Right ventricle myocardium inferior (tissue), 1 donor: Measurements from ENCODE around the gene CFAP61. TPM values are rescaled to one million over a fixed set of nuclear protein-coding genes. Genes with fewer than 3 reads are reported as not detected.

Experiments
- ATAC-seq: fragments of 200-7000 bp; cut with Tn5 transposase; one replicate; pipeline ENCODE4 v1.9.1; 2020; ENCODE audit warnings: mild to moderate bottlenecking, moderate library complexity
- DNase-seq: peaks from one replicate; pipeline ENCODE4 v3.0.0; 2021; ENCODE audit errors: missing footprints
- intact Hi-C: fragments of 100-400 bp; cut with DNase I; formaldehyde crosslinking; loops from one replicate; pipeline ENCODE4 v1.11.0; 2022
- total RNA-seq: library from RNA; stranded (reverse); fragmentation: NEBNext Ultra II Directional; extraction: Animal tissue kit (Norgen Biotek cat#: 25700); gene quantifications from one replicate; pipeline ENCODE4 v1.2.1, GENCODE V29; 2021
- donor health status: DM: no; HTN: yes; CAD: no; lungs with severe emphysema.

CFAP61 gene
- total RNA-seq, 1 donor from 2014 or later: 27.4 TPM

DNA sequence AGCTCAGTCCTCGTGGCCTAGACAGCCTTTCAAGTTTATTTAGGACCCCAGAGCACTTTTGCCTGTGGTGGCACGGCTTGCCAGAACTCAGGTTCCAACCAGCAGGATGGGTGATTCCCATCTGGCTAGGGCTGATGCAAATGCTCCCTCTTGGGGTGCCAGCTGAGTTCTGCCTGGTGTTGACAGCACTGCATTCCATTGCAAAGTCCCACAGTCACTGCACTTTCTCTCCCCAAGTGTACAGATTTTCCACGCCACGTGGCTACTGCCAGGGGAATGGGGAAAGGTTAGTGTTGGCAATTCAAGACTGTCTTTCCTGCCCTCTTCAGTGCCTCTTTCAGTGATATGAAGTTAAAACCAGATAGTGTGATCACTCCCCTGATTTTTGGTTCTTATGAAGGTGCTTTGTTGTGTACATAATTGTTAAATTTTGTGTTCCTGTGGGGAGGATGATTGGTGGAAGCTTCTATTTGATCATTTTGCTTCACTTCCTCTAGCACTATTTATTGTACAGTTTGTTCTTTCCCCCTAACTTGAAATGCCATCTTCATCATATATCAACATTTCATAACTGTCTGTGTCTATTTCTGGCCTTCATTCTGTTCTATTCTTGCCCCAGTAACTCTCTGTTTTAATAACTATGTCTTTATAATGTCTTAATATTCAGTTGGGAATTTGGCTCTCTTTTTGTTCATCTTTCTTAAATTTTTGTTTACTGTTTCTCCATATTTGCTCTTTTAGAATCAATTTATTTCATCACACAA, 86.2 kb downstream of the CFAP61 start:
- no peak for DNase-seq
- peak; percentile 90 for ATAC-seq
- intact Hi-C loops: loop anchor here (1.0 to 5.0 kb wide), 2 partner anchors 50 to 74 kb away; no protein-coding TSS in a partner anchor

DNA sequence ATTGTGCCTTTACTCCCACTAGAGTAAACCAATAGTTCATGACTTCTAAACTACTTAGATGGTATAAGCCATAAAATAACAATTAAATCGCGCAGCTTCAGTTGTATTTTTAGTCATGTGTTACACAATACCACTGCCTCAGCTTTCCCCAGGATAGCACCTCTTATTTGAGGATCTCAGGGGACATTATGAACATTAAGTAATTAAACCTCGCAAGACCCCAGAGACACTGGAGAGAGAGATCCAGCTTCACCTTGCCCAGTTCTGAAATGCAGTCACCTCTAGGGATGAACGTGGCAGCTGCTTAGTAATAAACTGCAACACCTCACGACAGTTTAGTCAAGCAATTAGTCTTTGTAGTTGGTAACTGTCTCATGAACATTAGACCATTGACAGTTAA, 87.1 kb downstream of the CFAP61 start:
- no peak for DNase-seq
- ATAC-seq: no peak
- intact Hi-C loops: loop anchor here (5.0 kb wide), 1 partner anchor 73 kb away; no protein-coding TSS in a partner anchor

DNA sequence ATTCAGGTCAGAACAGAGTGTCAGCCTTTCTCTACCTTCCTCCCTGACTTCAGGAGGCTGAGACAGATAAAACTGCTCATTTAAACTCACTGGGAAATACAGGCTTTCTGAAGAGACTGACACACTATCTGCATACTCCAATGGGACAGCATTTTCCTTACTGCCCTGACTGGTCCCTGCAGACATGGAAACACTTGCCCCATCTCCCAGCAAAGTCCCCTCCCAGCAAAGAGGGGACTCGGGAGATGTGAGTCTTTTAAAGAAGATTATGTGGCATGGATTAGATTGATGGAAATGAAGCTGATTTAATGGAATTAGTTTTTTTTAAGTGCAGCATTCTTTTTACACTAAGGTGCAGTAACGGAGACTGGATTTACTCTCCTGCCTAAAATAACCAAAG, 90.8 kb downstream of the CFAP61 start:
- DNase-seq: no peak
- no peak for ATAC-seq
- intact Hi-C loops: no loop called here

DNA sequence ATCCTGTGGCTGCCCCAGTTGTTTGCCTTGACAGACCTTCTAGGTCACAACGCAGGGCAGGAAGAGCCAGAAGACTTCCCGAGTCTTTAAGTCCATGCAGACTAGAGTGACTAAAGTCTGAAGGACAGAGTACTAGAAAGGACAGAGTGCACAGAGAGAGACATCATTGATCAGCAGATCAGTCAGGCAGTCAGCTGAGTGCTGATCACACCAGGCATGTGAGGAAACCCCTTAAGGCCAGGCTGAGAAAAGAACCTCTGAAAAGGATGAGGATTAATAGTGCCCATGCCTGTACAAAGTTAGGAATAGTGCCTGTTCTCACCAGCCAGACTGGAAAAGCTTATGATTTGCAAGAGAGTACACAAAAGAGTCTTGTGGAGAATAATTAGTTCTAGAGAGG, 91.3 kb downstream of the CFAP61 start:
- DNase-seq (no peak), ATAC-seq (no peak)
- intact Hi-C loops: no loop called here

DNA sequence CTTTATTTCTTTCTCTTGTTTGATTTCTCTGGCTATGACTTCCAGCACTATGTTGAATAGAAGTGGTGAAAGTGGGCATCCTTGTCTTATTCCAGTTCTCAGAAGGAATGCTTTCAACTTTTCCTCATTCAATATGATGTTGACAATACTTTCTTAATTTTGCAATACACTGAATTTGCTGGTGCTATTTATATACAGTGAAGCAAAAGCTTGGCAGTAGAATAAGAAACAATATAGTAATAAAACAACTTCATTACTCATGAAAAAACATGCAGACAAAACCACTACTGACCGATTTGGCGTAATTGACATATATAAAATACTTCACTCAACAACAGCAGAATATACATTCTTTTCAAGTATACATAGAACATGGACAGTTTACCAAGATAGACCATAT, 96.4 kb downstream of the CFAP61 start:
- intact Hi-C loops: no loop called here
- ATAC-seq (no peak), DNase-seq (no peak)

DNA sequence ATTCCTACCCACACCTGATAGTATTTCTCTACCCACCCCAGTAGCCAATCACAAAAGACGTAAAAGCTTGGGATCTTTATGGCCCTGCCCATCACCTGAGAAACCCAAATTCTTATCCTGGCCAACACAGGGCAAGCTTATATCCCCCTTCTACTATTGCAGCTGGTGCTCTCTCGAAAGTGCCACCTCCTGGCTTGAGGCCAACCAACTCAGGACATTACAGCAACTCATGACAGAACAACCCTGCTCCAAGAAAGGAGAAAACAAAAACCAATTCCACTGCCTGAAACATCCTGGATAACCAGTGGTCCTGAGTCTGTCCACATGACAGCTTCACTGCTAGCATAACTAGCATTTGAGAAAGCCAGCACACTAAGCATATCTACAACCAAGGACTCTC, 97.9 kb downstream of the CFAP61 start:
- ATAC-seq (no peak), DNase-seq (no peak)
- intact Hi-C loops: no loop called here

DNA sequence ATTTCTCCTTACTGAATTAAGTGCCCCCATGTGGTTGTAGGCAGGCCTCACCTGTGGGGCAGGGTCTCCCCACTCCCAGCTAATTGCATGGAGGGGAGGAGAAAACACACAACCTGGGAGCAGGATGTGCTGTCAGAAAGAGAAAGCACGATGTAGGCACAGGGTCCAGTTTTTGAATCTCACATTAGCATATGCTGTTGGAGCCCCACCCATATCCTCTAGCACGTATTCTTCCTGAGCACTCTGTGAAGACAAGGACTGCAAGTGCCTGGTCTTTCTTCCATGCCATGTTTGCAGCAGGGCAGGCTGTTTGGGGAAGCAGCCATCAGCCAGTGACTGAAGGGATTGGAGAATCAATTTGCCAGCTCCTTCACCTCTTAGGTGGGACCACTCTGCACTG, 108.2 kb downstream of the CFAP61 start:
- ATAC-seq: no peak
- no peak for DNase-seq
- intact Hi-C loops: no loop called here

DNA sequence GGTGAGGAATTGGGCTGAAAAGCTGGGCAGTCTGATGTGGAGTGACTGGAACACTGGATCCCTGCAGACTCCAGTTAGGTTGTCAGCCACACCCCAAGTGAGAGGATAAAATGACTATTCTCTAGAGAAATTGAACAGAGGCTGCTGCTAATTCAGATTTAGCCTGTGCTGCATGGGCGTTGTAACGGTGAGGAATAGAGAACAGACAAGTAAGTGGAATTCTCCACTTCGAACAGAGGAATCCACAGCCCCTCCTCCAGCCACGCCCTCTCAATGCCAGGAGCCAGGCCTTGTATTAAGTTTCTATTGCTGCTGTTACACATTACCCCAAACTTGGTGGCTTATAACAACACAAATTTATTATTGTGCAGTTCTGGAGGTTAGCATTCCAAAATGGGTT, 109.3 kb downstream of the CFAP61 start:
- no peak for ATAC-seq

DNA sequence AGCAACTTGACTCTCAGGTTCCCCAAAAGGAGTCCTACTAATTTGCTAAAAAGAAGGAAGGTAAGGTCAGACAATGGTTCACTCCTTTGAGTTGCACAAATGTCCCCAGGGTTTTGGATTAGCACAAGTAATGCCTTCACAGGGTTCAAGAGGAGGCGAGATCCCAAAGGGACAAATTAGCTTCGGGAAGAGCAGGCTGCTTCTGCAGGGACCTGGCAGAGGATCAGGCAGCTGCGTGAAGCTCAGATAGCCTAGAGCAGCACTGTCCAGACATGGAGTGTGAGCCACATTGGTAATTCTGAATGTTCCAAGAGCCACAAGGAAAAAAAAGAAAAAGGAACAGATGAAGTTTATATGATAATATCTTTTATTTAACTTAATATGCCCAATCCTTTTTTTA, 115.4 kb downstream of the CFAP61 start:
- ATAC-seq (peak; percentile 62), DNase-seq (no peak)
- intact Hi-C loops: no loop called here

More for the DNA sequence above, 109.3 kb downstream of the CFAP61 start:
- intact Hi-C loops: no loop called here
- no peak for DNase-seq

DNA sequence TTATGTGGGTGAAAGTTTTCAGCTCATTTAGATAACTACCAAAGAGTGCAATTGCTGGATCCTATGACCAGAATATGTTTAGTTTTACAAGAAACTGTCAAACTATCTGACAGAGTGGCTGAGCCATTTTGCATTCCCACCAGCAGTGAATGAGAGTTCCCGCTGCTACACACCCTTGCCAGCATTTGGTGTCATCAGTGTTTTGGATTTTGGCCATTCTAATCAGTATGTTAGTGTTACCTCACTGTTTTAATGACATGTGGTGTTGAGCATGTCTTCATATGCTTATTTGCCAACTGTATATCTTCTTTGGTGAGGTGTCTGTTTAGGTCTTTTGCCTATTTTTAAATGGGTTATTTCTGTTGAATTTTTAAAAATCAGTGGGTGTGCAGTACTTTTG, 120.9 kb downstream of the CFAP61 start:
- ATAC-seq (no peak), DNase-seq (no peak)
- intact Hi-C loops: no loop called here

DNA sequence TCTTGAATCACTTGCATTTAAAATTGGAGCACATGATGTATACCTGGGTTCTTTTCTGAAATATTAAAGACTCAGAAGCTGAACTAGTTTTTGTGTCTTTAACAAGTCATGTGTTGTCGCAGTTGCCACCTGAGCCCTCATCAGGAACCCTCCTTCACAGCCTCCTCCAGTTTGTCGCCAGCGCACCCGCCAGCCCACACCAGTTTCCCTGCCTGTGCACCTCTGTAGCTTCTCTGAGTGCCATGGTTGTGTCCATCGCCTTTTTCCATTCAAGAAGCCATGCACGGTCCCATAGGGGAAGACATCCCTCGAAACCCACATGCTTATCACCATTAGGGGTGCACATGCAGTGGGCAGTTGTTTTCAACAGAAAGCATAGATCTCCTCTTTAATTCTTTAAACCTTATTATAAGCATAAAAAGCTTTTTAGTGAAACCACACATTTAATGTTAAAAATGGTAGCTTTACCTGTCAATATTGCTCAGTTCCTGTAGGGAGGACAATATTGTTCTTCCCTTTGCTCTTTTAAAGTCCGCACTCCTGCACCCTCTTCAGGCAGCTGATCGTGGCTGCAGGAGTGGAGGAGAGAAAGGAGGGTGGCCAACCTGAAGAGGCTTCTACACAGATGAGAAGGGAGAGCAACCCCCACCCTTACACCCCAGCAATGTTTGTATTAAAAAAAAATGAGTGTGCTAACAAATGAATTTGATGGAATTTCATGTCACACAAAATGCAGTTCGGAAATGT, 121.9 kb downstream of the CFAP61 start:
- no peak for ATAC-seq

DNA sequence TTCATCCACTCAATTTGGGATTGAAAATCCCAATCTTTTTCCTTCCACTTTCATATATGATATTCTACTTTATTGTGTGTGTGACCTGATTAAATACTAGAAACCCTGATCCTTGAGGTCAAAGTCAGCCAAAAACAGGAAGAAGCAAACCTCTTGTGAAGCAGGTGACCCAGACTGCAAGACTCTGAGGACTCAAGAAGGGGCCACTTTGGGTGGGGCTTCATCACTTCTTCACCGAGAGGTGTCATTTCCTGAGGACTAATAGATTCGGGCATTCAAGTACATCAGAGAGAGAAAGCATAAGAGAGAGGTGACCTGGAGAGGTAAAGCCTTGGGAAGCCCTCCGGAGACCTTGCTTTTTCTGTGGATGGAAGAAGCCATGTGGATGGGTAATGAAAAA, 129.0 kb downstream of the CFAP61 start:
- DNase-seq (no peak), ATAC-seq (no peak)
- intact Hi-C loops: no loop called here

More for the DNA sequence above, 121.9 kb downstream of the CFAP61 start:
- intact Hi-C loops: no loop called here
- no peak for DNase-seq

DNA sequence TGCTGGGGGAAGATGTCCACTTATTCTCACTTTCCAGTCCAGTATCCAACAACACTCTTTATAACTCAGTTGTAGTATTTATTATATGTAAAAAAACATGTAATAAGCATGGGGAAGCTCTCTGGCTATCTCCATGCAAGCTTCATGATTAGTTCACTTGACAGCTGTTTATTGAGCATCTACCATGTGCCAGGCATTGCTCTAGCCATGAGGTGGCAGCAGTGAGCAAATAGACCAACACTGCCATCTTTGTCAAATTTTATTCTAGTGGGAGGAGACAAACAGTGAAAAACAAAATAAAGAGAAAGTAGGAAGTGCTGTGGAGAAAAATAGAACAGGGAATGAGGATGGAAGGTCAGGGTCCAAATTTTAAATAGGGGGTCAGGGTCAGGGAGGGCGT, 131.8 kb downstream of the CFAP61 start:
- intact Hi-C loops: no loop called here
- no peak for DNase-seq
- ATAC-seq: no peak

DNA sequence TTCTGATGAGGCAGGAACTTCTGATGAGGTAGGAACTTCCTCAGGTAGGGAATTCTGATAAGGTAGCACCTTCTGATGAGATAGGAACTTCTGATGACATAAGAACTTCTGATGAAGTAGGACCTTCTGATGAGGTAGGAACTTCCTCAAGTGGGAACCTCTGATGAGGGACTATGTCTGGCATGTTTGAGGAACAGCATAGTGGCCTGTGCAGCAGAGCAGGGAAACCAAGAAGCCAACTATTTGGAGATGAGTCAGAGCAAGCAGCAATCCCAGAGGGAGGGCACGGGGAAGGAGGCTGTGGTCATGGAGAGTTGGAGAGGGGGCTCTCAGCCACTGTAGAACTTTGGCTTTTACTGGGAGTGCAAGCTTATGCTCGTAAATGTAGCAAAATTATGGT, 132.4 kb downstream of the CFAP61 start:
- intact Hi-C loops: no loop called here
- ATAC-seq (no peak), DNase-seq (no peak)

DNA sequence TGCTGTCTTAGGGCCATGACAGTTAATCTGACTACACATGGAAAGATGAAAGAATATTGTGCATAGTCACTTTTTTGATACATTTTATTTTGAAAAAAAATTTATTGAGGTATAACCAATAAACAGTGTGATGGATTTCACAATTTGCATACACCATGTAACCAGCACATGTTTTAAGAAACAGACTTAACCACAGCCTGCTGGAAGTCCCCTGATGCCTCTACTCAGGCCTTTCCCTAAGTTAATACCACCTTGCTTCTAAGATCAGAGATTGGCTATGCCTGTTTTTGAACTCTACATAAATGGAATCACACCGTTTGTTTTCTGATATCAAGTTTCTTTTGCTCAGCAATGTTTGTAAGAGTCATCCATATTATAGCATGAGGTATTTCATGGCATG, 136.3 kb downstream of the CFAP61 start:
- ATAC-seq: no peak
- intact Hi-C loops: no loop called here
- no peak for DNase-seq

DNA sequence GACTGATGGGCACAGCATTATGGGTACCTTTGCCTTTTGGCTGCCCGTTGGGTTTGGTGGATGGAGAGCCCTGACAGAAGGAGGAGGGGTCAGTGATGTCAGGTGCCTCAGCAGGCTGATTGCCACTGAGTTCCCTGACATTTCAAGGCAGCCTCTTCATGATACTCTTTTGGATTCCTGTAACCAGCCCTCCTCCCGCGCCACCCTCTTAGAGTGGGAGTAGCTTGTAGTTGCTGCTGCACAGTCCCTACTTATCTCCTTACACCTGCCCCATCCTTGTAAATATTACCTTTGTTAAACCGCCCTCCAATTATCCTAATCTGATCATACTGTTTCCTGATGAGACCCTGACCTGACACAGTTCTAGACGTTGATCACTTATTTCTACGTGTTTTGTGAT, 140.0 kb downstream of the CFAP61 start:
- intact Hi-C loops: no loop called here
- ATAC-seq: no peak

DNA sequence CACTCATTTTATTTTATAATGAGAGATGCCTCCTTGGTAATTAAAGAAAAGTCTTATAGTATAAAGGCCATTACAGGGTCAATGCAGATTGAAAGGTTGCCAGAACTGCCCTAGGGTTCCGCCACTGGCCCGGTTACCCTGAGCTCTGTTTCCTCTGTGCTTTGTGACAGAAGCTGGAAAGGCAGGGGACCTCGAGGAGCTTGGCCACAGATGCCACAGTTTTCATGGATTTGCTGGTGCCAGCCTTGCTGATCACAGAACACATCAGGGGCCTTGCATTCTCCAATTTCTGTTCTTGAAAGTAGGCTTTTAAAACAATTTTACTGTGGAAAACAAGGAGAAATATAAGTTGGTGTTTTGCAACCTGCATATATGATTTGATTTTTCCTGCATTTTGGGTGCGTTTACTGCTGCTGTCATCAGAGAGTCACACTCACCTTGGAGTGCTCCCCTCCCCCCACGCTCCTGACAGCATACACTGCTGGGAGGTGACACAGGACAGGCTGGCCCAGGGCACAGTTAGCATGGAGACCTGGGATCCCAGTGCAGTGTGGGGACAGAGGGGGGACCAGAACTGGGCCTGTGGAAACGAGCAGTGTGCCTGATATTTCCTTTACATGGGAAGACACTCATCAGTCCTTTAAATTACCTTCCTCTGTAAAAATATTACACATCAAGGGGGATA, 142.8 kb downstream of the CFAP61 start:
- ATAC-seq (peak; percentile 89), DNase-seq (no peak)
- intact Hi-C loops: no loop called here

More for the DNA sequence above, 140.0 kb downstream of the CFAP61 start:
- DNase-seq: no peak

DNA sequence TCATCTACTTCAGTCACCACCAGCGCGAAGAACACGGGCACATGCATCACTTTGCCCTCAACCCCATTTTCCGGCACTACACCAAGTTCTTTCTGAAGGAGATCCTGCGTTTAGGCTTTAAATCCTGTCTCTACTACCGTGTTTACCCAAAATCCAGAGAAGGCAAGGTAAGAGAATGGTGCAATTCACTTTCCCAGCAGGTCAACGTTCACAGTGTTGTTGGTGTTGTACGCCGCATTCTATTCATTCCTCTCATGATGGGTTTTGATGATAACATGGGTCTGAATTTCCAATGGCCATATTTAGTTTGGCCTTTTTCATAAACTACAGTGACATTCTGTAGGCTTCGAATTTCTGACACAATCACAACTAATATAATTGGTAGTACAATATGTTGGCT, 144.3 kb downstream of the CFAP61 start:
- ATAC-seq: no peak
- intact Hi-C loops: no loop called here
- DNase-seq: no peak

DNA sequence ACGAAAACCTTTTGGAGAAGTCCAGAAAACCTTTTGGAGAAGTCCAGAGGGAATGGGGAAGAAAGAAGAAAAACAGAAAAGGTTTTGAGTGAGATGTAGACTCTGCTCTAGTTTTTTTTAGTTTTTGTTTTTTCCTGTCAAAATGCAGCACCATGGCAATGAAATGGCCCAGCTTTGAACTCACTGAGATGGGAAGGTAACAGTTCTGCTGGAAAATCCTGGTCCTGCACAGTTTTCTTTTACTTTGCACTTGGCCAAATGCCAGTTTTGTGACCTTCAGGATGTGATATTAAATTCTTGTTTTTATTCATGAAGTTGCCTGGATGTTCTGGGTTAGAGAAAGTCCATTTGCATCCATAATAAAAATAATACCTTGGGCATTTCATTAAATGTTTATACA, 145.7 kb downstream of the CFAP61 start:
- ATAC-seq: no peak
- DNase-seq: no peak
- intact Hi-C loops: no loop called here
